DMS53 (cell line): Measurements from ENCODE around the gene PPEF2.

ENCODE experiments used
- DNase-seq: peaks from one replicate; lab custom pipeline; 2025; lab: John Stamatoyannopoulos, UW

The PPEF2 gene

DNA sequence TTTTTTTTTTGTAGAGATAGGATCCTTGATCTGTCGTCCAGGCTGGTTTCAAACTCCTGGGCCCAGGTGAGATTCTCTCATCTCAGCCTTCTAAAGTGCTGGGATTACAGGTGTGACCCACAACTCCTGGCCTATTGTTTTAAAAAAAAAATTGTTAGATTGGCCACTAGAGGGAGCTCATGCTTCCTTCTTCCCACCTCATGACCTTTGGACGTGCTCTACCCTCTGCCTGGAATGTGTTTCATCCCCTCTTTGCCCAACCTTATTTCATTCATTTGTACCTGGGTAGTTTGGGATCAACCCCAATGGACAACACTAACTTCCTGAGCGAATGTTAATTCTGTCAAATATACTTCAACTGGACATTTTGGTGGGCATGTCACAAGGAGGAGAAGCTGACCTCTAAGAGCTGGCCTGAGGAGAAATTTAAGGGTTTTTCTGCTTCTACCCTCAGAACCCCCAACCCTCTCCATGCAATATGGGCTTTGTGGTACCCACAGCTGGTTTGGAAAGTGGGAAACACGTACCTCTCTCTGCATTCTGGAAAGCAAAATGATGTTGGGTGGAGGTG is 6.4 kb downstream of the PPEF2 start:
- DNase-seq: peak; percentile 61

DNA sequence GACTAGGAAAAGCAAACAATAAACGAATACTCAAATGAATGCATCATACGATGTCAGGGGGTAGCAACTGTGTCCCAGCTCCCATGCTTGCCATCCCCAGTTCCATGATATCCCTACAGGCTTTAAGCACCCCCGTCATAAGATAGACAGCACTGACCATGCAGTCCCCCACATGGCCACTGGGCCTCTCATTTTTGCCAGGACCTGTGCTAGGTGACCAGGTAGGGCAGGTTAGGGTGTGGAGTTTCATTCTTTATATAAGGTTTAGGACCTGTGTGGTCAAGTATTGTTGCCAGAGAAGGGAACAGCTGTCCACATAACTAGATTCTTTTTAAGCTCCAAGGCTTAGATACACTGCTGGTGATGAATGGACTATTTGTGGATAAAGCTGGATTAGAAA is 9.7 kb downstream of the PPEF2 start:
- peak; percentile 48 for DNase-seq

DNA sequence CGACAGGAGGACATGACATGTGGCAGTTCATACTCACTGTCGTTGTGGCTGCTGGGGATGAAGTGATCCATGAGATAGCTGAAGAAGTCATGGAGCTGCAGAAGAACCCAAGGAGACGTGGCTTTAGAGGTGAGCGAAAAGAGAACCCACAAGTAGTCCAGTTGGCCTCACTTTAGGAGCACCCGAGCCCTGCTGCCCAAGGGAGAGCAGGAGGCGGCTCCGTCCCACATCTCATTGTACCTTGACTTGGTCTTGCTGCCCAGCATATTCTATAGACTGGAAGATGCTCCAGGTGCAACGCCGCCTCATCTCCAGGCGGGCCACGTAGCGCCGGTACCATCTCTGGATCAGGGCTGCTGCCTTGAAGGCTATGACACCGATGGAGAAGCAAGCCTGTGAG is 10.6 kb downstream of the PPEF2 start:
- DNase-seq: no peak

DNA sequence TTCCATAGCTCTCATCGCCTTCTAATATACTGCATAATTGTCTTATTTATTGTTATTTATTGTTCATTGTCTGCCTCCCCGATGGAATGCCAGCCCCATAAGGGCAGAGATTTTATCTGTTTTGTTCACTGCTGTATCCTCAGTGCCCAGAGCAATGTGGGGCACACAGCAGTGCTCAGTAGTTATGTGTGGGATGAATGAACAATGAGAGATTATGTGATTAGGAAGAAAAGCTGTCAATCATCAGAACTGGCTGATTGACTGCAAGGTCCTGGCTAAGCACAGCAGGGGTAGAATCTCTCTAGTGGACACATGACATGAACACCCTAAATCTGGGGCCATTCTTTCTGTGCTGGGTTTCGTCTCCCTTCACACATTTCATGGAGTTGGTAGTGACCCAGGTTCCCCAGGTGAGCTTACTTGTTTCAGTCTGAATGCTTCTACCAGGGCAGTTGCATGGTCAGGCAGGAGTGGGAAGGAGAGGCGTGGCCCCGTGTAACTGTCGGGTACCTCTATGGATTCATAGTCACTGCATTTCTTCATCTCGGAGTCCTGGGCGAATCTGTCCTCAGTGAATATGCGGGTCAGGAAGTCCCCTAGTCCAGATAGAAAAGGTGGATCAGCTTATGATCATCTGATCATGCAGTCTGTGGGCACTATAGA is 12.6 kb downstream of the PPEF2 start:
- DNase-seq: no peak

DNA sequence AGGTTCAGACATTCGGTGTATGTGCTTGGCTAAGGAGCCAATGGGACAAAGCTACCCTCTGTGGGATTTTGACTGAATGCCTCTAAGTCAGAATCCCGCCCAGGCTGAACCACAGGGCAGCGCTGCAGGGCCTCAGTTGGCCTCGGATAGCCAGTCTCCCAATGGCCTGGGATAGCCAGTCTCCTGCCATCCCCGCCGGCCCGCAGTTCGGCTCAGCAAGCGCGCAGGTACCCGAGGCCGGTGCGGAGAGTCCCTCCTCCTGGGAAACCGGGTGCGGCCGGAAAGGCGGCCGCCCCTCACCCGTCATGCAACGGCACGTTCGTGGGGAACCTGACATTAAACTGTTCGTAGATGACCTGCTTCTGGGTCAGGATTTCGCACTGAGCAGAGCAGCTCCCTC is 16.1 kb downstream of the PPEF2 start:
- DNase-seq: no peak

DNA sequence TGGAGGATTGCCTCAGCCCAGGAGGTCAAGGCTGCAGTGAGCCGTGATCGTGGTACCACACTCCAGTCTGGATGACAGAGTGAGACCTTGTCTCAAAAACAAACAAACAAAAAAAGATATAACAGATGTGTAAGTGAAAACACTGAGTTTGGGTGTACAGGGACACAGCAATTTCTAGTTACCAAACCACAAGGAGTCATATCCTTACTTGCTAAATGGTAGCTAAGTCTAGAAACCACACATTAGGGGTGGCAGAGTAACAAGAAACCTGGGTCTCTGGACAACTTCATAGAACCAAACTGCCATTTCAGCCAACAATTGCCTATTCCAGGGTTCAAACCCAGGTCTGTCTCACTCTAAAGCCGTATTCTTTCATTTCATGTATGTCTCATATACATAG is 20.8 kb downstream of the PPEF2 start:
- DNase-seq: no peak

DNA sequence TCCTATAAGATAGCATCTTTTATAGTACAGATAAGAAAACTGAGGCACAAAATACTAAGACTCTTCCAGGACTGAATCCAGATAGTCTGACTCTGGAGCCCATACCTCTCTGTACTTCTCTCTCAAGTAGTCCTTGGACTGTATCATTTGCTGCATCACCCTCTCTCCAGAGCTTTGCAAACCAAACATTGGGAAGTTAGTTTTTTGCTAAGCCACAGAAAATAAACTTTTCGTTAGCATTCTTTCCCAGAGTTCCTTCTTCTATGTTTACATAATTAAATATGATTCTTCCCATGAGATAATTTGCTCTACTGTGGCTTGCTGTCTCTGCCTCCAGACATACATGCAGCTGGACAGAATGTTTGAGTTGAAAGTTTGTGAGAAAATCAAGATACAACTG is 22.0 kb downstream of the PPEF2 start:
- no peak for DNase-seq

DNA sequence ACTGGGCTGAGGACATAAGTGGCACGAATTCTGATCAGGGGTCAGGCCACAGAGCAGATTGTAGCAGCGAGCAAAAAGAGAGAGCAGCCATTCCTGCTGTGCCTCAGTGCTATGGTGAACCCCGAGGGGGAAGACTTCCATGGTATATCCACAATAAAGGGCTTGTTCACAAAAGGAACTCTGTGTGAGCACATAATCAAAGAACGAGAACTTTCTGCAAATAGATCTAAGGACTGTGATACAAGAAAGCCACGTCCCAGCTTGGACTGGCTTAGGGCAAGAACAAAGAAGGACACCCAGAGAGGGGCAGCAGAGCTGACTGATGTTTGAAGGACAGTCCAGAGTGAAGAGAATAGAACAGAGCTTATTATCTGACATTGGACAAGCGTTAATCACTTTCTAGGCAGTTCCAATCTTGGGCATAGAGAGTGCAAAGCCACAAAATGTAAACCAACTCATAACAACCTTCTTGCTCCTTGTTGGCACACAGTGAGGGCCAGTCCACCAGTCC is 24.0 kb downstream of the PPEF2 start:
- DNase-seq: no peak

DNA sequence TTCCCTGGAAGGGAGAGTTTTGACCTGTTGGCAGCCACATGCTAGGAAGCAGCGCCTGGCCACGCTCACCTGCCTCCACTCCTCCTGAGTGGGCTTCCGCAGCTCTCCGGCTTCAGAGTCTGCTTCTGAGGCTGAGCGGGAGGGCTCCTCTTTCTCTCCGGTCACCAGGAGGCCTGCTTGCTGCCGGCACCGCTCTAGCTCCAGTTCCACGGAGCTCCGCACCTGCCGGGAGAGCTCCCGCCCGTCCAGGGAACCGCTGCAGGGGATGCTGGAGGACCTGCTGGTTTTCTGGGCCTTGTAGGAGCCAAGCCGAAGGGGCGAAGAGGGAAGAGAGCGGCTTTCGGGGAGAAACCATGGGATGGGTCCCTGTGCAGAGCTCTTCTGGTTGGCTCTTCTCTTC is 26.0 kb downstream of the PPEF2 start:
- DNase-seq: no peak

DNA sequence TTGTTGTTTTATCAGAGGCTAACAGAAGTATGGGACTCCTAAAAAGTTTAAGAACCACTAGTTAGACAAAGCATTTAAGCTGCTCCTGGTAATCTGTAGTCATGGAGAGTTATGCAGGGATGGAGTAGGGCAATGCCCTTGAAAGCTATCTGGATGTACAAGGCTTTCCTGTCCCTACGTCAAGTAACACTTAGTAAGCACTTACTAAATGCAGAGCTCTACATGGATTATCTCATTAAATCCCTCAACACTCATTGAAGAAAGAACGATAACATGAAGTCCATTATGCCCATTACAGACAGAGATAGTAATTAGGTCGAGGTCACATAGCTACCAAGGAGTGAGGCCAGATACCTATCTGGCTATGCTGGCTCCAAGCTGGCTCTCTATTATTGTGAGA is 33.2 kb downstream of the PPEF2 start:
- DNase-seq: no peak

DNA sequence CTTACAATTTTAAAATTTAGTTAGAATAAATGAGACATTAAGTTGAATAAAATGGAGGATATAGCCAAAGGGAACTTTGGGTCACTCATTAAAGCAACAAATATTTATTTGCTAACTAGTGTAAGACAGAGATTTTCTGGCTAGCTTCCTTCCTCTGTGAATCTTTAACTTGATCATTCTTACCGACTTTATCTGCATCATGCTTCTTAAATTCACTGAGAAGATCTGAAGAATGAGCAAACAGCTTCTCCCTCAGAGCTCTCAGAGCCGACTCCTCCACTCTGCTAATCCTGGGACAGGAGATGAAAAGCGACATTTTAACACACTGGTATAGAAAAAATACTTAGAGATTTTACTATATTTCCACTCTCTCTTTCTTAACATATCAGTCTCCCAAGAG is 35.1 kb downstream of the PPEF2 start:
- DNase-seq: no peak

DNA sequence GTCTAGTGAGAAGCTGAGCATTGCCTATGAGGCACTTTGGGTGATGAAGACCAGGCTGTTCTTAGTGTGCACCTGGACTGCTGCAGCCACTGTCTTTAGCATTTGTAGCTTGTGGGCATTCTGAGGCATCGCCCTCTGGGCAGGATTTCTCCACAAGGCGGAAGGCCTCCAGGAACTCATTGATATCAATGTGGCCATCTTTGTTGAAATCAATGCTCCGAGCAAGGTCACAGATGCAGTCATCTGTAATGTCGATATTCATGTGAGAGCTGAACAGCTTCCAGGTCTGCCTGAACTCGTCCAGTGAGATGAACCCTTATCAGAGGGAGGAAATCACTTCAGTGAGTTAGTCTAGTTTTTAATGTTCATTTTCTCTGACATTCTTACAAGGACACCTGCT is 41.6 kb downstream of the PPEF2 start:
- DNase-seq: no peak

DNA sequence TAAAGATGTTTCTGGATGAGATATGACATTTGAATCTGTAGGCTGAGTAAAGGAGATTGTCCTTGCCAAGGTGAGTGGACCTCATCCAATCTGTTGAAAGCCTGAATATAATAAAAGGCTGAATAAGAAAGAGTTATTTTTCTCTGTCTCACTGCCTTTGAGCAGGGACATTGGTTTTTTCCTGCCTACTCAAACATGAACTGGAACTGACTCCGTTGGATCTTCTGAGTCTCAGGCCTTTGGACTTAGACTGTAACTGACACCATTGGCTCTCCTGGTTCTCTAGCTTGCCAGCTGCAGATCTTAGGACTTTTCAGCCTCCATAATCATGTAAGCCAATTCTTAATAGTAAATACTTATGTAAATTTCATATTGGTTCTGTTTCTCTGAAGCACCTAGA is 43.5 kb downstream of the PPEF2 start:
- DNase-seq: no peak

DNA sequence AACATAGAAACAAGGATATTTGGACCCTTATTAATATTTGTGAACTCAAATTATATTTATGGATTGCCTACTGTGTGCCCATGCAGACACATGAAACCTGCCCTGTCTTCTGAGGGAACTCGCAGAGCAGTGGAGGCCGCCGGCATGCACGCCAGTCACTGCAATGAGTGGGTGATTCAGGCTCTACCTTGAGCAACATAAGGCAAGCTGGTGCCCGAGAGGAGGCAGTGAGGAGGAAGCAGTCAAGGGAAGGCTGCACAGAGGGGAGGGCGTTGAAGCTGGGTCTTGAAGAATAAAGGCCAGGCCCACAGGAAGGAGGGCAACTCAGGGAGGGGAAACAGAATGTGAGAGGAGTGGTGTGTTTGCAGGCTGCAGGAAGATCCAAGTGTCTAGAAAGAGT is 52.8 kb downstream of the PPEF2 start:
- DNase-seq: no peak

DNA sequence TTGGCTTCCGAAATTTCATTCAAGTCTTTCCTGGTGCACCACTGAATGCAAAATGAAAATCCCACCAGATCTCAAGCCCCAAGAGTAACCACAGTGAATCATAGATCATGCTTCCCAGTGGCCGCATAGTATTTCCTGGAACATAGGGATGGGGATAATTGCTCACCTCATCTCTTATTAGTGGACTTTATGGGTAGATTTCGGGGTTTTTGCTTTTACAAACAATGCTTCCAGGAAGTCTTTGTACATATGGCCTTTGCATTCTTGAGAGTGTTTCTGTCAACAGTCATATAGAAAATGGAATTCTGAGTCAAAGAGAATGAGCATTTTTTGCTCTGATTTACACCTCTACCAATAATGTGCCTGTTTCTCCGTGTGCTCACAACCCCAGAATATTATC is 53.4 kb downstream of the PPEF2 start:
- no peak for DNase-seq

DNA sequence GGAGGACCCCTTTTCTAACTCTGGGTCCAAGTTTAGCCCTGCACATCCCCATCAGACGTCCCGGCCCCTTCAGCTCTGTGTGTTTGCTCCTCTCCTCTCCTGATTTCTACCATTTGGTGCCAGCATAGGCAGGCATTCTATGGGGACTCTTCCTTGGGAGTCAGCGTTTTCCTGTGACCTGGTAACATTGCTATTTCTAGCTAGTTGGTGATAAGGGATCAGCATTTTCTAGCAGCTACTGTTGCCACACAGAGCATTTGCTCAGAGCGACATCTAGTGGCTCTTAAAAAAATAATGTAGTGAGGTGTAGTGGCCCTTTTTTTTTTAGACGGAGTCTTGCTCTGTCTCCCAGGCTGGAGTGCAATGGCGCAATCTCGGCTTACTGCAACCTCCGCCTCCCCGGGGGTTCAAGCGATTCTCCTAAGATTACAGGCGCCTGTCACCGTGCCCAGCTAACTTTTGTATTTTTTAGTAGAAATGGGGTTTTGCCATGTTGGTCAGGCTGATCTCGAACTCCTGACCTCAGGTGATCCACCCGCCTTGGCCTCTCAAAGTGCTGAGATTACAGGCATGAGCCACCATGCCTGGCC is 54.0 kb downstream of the PPEF2 start:
- peak; percentile 87 for DNase-seq

DNA sequence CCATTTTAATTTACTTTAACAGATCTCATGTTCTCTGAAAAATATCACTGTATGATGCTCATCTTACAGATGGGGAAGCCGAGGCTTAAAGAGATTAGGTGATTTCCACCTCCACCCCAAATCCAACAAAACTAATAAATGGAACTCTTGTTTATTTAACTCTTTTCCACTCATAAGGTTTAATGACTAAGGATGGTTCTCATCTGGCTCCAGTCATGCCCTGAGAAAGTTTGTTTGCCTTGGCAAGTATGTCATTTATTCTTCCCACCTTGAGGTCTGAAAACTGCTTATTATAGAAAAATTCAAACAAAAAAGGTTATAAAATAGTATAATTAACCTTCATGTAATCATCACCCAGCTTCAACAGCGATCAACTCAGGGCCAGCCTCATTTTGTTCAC is 56.3 kb downstream of the PPEF2 start:
- no peak for DNase-seq

DNA sequence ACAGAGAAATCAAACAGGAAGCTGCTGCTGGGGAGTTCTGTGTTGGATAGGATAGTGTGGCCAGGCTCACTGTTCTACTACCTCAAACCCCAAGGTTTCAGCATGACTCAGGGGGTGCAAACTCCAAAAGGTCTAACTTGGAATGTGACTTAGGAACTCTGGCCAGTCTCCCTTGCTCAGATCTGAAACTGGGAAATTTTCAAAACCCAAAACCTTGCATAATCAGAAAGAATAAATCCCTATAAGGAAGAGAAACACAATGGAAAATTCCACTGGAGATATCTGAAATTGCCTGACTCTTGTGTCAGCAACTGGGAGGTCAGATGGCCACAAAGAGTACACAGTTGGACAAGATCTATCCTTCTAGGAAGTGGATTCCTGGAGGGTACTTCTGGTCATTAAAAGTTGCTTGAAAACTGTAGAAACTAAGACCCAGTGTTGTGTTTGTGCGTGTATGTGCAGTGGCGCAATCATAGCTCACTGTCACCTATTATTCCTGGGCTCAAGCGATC is 58.0 kb downstream of the PPEF2 start:
- DNase-seq: no peak

DNA sequence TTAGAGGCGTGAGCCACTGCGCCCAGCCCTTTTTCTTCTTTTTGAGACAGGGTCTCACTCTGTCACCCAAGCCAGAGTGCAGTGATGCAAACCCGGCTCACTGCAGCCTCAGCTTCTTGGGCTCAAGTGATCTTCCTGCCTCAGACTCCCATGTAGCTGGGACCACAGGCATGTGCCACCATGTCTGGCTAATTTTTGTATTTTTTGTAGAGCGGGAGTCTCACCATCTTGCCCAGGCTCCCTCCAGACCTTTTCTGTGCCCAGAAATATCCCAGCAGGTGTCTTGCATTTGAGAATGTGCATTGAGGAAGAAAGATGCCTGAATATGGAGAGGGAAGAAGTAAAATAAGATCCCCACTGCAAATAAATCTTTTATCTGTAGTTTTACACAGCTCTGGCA is 58.7 kb downstream of the PPEF2 start:
- no peak for DNase-seq

DNA sequence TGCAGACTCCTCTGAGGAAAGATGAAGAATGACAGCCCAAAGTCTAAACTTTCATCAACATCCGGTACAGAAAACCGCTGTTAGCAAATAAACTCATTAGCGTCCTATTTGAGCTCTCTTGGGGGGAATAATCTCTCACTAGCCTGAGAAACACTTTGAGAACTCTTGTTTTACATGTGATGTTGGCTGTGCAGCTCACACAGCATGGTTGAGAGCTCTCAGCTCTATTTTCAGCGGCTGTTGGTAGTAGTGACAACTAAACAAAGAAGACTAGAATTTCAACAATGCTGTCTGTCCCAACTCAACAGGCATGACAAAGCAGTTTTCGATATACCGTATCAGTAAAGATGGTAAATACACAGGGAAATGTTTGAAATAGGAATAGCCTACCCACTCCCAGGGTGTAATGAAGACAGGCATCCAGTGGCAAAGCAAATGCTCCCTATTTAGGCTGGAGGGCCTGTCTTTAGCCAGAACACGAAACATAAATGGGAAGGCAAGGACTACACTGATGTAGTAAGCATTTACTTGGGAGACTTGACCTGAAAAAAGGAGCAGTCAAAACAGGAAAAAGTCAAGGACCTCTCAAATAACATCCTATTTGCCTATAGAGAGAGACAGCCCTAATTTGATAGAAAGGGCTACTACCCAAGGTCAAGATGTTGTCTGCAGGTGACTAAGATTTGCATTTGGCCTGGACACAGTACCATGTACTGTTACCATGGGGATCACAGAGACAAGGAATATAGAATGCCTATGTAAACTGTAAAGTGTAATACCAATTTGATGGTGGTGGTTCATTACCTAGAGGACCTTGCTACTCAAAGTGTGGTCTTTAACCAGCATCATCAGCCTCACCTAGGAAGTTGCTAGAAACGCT is 60.4 kb downstream of the PPEF2 start:
- peak; percentile 76 for DNase-seq

DNA sequence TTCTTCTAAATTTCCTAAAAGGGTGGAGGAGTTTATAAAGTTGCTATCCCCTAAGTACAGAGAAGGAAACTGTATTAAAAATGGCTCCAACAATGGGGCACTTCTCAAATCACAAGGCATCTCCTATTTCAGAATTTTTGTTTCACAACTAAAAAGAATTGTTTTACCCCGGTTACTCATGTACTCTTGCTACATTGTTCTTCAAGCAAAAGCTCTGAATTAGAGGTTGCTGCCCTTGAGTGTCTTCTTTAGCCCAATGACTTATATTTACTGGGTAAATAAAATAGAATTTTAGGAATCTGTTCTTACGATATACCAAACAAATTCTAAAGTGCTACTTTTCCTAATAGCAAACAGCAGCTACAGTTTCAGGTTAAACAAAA is 67.5 kb downstream of the PPEF2 start:
- no peak for DNase-seq

DNA sequence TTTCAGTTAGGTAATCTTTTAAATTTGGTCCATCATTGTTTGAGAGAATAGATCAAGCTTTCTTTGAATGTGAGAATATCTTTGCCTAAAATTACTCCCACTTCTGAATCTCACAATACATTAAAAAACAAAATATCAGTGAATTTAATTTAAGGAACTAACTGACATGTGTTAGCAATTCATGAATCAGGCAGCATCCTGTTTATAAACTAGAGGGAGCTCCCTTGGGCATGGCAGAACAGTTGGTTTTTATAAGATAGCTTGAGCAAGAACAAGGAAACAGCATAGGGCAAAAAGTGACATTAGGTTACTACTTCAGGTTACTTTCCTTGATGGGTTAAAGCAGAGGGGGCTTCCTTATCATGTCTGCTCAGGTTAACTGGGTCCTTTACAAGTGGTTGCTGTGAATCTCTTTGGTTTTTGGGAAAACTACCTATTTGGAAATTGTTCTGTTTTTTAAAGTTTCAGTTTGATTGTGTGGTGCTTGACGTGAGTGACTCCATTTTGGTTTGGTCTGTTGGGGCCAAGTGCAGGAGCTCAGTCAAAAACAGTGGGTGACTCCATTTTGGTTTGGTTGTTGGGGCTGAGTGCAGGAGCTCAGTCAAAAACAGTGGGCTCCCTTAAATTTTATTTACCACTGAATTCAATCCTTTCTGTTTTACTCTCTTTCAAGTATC is 68.0 kb downstream of the PPEF2 start:
- DNase-seq: no peak
